KMS-11 (cell line): ENCODE measurements around the gene KRT16.
"Not testable (repeated sequence)": the region's sequence is repeated elsewhere in the genome, so short reads cannot be mapped to it uniquely, and the experiment has no call there.

Experiments used
- H2AFZ ChIP-seq: fragments of 200-600 bp; sonication (generic); 2 replicates; pipeline ENCODE4 v1.6.1; 2016; ENCODE audit warnings: antibody characterized with exemption, mixed run types, low read depth
- H3K27ac ChIP-seq: fragments of 200-600 bp; sonication (generic); 2 replicates; pipeline ENCODE4 v1.6.1; 2016; ENCODE audit warnings: mild to moderate bottlenecking, mixed run types
- H3K27me3 ChIP-seq: fragments of 200-600 bp; sonication (generic); 2 replicates; pipeline ENCODE4 v1.6.1; 2017; ENCODE audit warnings: mild to moderate bottlenecking, low read depth, mixed run types, moderate library complexity; ENCODE audit not compliant: insufficient read depth
- H3K36me3 ChIP-seq: fragments of 200-600 bp; sonication (generic); 2 replicates; pipeline ENCODE4 v1.6.1; 2017; ENCODE audit warnings: mild to moderate bottlenecking, mixed run types; ENCODE audit not compliant: insufficient read depth
- H3K4me1 ChIP-seq: fragments of 200-600 bp; sonication (generic); 2 replicates; pipeline ENCODE4 v1.6.1; 2016; ENCODE audit warnings: mild to moderate bottlenecking, low read depth, mixed run types; ENCODE audit not compliant: poor library complexity, severe bottlenecking
- H3K4me2 ChIP-seq: fragments of 200-600 bp; sonication (generic); 2 replicates; pipeline ENCODE4 v1.7.0; 2016; ENCODE audit warnings: mild to moderate bottlenecking, mixed run types
- H3K4me3 ChIP-seq: fragments of 200-600 bp; sonication (generic); IDR thresholded peaks from 2 replicates; pipeline ENCODE4 v1.6.1; 2017; ENCODE audit warnings: low read depth, low read length, mixed read lengths; ENCODE audit not compliant: insufficient read depth
- H3K79me2 ChIP-seq: fragments of 200-600 bp; sonication (generic); 2 replicates; pipeline ENCODE4 v1.6.1; 2016; ENCODE audit warnings: low read depth, mixed run types; ENCODE audit not compliant: insufficient read depth
- H3K9ac ChIP-seq: fragments of 200-600 bp; sonication (generic); 2 replicates; pipeline ENCODE4 v1.6.1; 2016; ENCODE audit warnings: mild to moderate bottlenecking, mixed run types
- H4K20me1 ChIP-seq: fragments of 200-600 bp; sonication (generic); 2 replicates; pipeline ENCODE4 v1.6.1; 2016; ENCODE audit warnings: mild to moderate bottlenecking, mixed run types; ENCODE audit not compliant: insufficient read depth
- CTCF ChIP-seq: fragments of 200-600 bp; sonication (generic); conservative IDR thresholded peaks from 2 replicates; pipeline ENCODE4 v1.6.1; 2017; ENCODE audit warnings: low read depth, mild to moderate bottlenecking, antibody characterized with exemption, low read length, moderate library complexity, mixed read lengths

Gene KRT16

DNA sequence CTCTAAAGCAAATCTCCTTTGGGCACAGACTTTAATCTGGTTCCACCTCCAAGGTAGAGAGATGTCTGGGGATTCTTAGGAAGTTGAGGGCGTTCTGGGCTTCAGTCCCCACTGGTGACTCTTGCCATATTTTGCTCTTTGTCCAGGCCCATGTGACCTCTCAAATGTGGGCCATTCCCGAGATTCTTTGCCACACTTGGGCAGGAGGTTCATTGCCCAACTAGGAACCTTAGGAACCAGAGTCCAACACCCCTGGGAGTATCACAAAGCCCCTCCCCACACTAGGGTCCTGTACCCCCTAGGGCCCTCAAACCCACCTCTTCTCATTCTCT is 32.4 kb downstream of the KRT16 start:
- no peak overlapping the region; the same call in 1 of the 2 replicates for H3K4me2 ChIP-seq
- peaks cover 16% of the 10 kb centered on the region for H3K4me1 ChIP-seq
- H3K4me3 ChIP-seq: no peak overlapping the region
- peaks cover 15% of the 10 kb centered on the region; the same call in 1 of the 2 replicates for H3K27me3 ChIP-seq
- no peaks in the 10 kb centered on the region for H4K20me1 ChIP-seq
- no peaks in the 10 kb centered on the region for H3K79me2 ChIP-seq
- TF ChIP-seq CTCF: no peak
- H3K9ac ChIP-seq: no peak overlapping the region
- no peak overlapping the region for H3K27ac ChIP-seq
- no peaks in the 10 kb centered on the region for H3K36me3 ChIP-seq
- H2AFZ ChIP-seq: 0 out of 2 replicates have a peak overlapping the region, but pooled peaks have one; percentile 80

DNA sequence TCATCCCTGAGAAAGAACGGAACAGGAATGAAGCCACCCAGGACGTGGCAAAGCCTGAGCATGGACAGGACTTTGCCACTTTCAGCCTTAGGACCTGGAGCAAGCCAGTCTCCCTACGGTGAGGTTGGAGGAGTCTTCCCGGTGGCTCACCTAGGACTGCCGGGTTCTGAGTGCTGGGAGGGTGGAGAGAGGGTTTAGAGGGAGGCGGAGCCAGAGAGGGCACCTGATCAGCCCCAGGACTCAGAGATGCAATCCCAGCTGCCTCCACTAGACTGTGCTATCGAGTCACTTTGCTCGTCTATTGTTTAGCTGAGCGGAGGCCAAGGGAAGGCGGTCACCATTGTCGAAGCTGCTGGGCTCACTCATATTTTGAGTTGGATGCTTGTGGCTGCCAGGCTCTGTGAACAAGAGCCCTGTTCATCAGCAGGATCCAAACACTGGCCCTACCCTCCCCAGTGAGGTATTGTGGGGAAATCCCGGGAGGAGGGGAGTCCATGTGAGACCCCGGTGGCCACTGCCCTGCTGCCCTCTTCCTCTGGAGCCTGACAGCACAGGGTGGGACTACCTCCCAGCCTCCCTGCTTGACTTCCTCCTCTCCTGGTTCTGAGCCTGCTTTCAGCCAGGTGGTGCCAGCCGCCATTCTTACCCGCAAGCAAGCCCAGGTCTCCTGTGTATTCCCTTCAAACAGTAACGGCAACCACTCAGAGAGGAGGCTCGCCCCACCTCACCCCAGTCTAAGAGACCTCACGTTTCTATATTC is 32.9 kb downstream of the KRT16 start:
- H3K36me3 ChIP-seq: no peaks in the 10 kb centered on the region
- H3K4me3 ChIP-seq: no peak overlapping the region
- no peak overlapping the region for H3K9ac ChIP-seq
- no peaks in the 10 kb centered on the region for H3K79me2 ChIP-seq
- peak overlapping the region; percentile 72 for H3K4me2 ChIP-seq
- no peak overlapping the region for H3K27ac ChIP-seq
- TF ChIP-seq CTCF: peak; percentile 86
- peaks cover 14% of the 10 kb centered on the region; the same call in 1 of the 2 replicates for H3K27me3 ChIP-seq
- H2AFZ ChIP-seq: peak overlapping the region; percentile 80; the same call in 1 of the 2 replicates
- no peaks in the 10 kb centered on the region for H4K20me1 ChIP-seq
- H3K4me1 ChIP-seq: peaks cover 11% of the 10 kb centered on the region

- peak overlapping the region; percentile 80; the same call in 1 of the 2 replicates for H2AFZ ChIP-seq
- no peaks in the 10 kb centered on the region for H4K20me1 ChIP-seq
- peak overlapping the region; percentile 72 for H3K4me2 ChIP-seq
- peaks cover 20% of the 10 kb centered on the region for H3K27me3 ChIP-seq
- H3K79me2 ChIP-seq: no peaks in the 10 kb centered on the region
- no peaks in the 10 kb centered on the region for H3K36me3 ChIP-seq
- TF ChIP-seq CTCF: no peak
- no peak overlapping the region for H3K27ac ChIP-seq
- H3K4me1 ChIP-seq: peaks cover 6% of the 10 kb centered on the region
- no peak overlapping the region for H3K4me3 ChIP-seq
- no peak overlapping the region for H3K9ac ChIP-seq
Measured at GRCh38 chr17:41578971-41579370, 33.6 kb downstream of the KRT16 start.

GRCh38 chr17:41578538-41578937 is 34.0 kb downstream of the KRT16 start:
- Histone ChIP-seq H3K36me3 (no peaks in the 10 kb centered on the region), H3K27ac (no peak overlapping the region), H3K79me2 (no peaks in the 10 kb centered on the region), H4K20me1 (no peaks in the 10 kb centered on the region), H3K4me3 (no peak overlapping the region), H3K27me3 (peaks cover 24% of the 10 kb centered on the region), H3K4me2 (no peak overlapping the region), H3K9ac (no peak overlapping the region), H3K4me1 (peaks cover 6% of the 10 kb centered on the region), H2AFZ (no peak overlapping the region)
- no peak for TF ChIP-seq CTCF

GRCh38 chr17:41576740-41577139 is 35.8 kb downstream of the KRT16 start:
- not testable (repeated sequence) for H3K4me1 ChIP-seq, H3K36me3 ChIP-seq, H4K20me1 ChIP-seq, H3K4me2 ChIP-seq, H3K79me2 ChIP-seq, H3K9ac ChIP-seq, H2AFZ ChIP-seq, H3K4me3 ChIP-seq, H3K27ac ChIP-seq
- peaks cover 42% of the 10 kb centered on the region for H3K27me3 ChIP-seq
